Stimulated activated naive CD8-positive, alpha-beta T cell treated with anti-CD3 and anti-CD28 coated beads, Interleukin-15, Interleukin-2, amounts not matched to agents 100 U/mL and 50 U/mL, for 24 hours (primary cell): Measurements from ENCODE around the gene MYZAP.

Experiments used
- ATAC-seq: fragments of 150-1000 bp; cut with Tn5 transposase; one replicate; pipeline ENCODE4 v1.10.0; 2021
- DNase-seq: peaks from one replicate; pipeline ENCODE4 v3.0.0; 2021

The MYZAP gene

GRCh38 chr15:57563416-57563815 lies 28.3 kb upstream of the MYZAP start:
- no peak for DNase-seq
- ATAC-seq, result no peak

- DNase-seq (peak; percentile 41), ATAC-seq (no peak)
These were observed 26.4 kb upstream of the MYZAP start for GRCh38 chr15:57565311-57565710.

GRCh38 chr15:57566834-57567233 lies 24.9 kb upstream of the MYZAP start:
- ATAC-seq, result no peak
- DNase-seq, result no peak

GRCh38 chr15:57567891-57568290 lies 23.8 kb upstream of the MYZAP start:
- ATAC-seq (no peak), DNase-seq (no peak)

- no peak for ATAC-seq
- no peak for DNase-seq
These were observed 23.4 kb upstream of the MYZAP start for GRCh38 chr15:57568299-57568698.

- DNase-seq (no peak), ATAC-seq (no peak)
These were observed 21.4 kb upstream of the MYZAP start for GRCh38 chr15:57570340-57570739.

GRCh38 chr15:57570994-57571393 lies 20.7 kb upstream of the MYZAP start:
- ATAC-seq, result no peak
- DNase-seq, result no peak

- DNase-seq, result no peak
- no peak for ATAC-seq
These were observed 20.0 kb upstream of the MYZAP start for GRCh38 chr15:57571725-57572124.

- ATAC-seq, result no peak
These were observed 19.2 kb upstream of the MYZAP start for GRCh38 chr15:57572468-57572867.

GRCh38 chr15:57573151-57573550 lies 18.6 kb upstream of the MYZAP start:
- ATAC-seq (no peak), DNase-seq (no peak)

More at GRCh38 chr15:57572468-57572867, 19.2 kb upstream of the MYZAP start:
- DNase-seq, result no peak

GRCh38 chr15:57575363-57575762 lies 16.3 kb upstream of the MYZAP start:
- DNase-seq, result no peak
- no peak for ATAC-seq

GRCh38 chr15:57578288-57578900 lies 13.3 kb upstream of the MYZAP start:
- DNase-seq (no peak), ATAC-seq (no peak)

- DNase-seq, result no peak
These were observed 11.3 kb upstream of the MYZAP start for GRCh38 chr15:57580428-57580827.

GRCh38 chr15:57580866-57581265 lies 10.8 kb upstream of the MYZAP start:
- no peak for ATAC-seq
- DNase-seq, result no peak

More at GRCh38 chr15:57580428-57580827, 11.3 kb upstream of the MYZAP start:
- ATAC-seq, result no peak

- ATAC-seq (no peak), DNase-seq (no peak)
These were observed 9.6 kb upstream of the MYZAP start for GRCh38 chr15:57582090-57582489.

GRCh38 chr15:57583282-57583681 lies 8.4 kb upstream of the MYZAP start:
- ATAC-seq, result no peak
- DNase-seq, result no peak

- ATAC-seq (no peak), DNase-seq (no peak)
These were observed 8.0 kb upstream of the MYZAP start for GRCh38 chr15:57583720-57584119.

- DNase-seq (no peak), ATAC-seq (peak; percentile 44)
These were observed 4.9 kb upstream of the MYZAP start for GRCh38 chr15:57586661-57587424.

GRCh38 chr15:57589281-57589680 lies 2.4 kb upstream of the MYZAP start:
- ATAC-seq, result no peak
- no peak for DNase-seq

- ATAC-seq (no peak), DNase-seq (no peak)
These were observed 1.9 kb upstream of the MYZAP start for GRCh38 chr15:57589754-57590153.

- peak; percentile 4 for DNase-seq
- ATAC-seq, result peak; percentile 44
These were observed 375 bp upstream of the MYZAP start for GRCh38 chr15:57591237-57591821.

- DNase-seq, result no peak
- ATAC-seq, result no peak
These were observed 722 bp downstream of the MYZAP start for GRCh38 chr15:57592426-57592825.

- DNase-seq, result no peak
- no peak for ATAC-seq
These were observed 1.2 kb downstream of the MYZAP start for GRCh38 chr15:57592836-57593420.
